Activated T-cell treated with anti-CD3 and anti-CD28 coated beads for 4 hours (primary cell): ENCODE results near the gene ATP1B1.
"Not testable (repeated sequence)": the region's sequence is repeated elsewhere in the genome, so short reads cannot be mapped to it uniquely, and the experiment has no call there.

ENCODE experiments used
- DNase-seq: peaks from one replicate; pipeline ENCODE4 v3.0.0-alpha.2; 2020

The ATP1B1 gene

DNA sequence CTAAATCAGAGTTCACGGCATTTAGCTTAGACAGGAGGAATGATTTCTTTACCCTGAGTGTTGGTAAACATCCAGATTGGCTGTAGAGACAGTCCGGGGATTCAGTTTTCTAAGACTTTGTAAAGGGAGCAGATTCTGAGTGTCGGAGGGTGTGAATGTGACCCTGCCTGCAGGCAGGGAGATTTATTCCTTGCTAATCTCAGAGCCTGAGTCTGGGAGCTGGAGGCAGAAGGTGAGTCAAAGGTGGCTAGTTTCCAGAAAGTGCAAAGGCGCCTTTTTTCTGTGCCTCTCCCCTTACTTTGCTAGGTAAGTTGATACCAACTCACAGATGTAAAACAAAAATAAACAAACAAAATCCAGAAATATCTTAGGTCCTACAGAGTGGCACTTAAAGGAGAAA is 11.7 kb downstream of the ATP1B1 start:
- DNase-seq = no peak

DNA sequence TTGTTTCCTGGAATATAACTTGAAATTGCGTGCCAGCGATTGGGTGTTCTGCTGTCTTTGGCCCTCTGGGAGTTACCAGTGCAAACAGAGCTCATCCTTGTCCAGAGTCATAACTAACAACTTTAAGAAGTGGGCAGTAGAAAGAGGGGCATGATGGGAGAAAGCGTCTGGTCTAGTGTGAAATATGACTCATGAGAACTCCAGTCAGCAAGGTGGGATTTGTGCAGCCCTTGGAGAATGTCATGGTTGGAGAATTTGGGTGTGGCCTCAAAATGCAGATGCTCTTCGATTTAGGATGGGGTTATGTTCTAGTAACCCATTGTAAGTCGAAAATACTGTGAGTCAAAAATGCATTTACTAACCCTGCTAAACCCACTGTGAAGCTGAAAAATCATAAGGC is 12.9 kb downstream of the ATP1B1 start:
- no peak for DNase-seq

DNA sequence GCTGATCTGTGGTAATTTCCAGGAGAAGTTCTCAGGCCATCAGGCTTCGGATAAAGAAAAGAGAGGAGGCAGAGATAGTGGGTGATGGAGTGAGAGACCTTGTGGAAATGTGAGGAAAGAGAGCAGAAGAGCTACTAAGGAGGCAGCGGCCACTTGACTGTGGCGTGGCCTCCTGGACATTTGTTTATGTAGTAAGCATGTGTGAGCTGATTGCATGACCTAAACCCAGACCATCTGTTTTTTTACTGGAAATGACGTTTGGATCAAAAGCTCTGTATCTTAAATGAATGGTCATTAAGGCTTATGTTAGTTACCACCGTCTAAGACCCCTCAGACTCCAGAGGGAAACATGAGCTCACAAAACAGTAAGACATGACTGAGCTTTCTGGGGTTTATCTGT is 13.6 kb downstream of the ATP1B1 start:
- no peak for DNase-seq

DNA sequence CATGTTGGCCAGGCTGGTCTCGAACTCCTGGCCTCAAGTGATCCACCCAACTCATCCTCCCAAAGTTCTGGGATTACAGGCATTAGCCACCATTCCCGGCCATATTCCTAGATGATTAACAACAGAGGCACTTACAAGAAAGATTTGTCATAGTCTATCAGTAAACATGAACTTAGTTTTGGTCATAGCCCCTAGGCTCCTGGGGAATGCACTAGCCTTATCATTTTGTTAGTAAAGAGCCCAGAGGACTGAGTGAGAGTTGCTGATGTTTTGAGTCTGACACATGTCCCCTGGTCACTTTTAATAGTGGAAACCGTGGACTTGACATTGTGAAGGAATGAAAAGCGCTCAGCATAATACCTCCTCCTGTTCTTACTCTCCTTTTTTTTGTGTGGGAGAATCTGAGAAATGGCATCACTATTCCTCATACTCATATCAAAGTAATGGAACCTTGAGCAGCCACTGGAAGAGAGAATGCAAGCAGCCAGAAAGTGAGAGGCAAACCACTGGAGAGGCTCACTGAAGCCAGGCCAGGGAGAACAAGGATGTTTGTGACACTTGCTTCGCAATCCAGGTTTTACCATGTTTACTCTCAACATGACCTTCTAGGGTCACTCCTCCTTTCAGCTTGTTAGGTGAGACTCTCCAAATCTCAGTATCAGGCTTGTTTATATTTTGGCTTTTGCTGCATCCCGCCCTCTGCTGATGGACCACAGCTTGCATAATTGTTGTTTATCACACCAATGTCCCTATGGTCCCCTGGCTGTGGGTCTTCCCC is 14.8 kb downstream of the ATP1B1 start:
- no peak for DNase-seq

DNA sequence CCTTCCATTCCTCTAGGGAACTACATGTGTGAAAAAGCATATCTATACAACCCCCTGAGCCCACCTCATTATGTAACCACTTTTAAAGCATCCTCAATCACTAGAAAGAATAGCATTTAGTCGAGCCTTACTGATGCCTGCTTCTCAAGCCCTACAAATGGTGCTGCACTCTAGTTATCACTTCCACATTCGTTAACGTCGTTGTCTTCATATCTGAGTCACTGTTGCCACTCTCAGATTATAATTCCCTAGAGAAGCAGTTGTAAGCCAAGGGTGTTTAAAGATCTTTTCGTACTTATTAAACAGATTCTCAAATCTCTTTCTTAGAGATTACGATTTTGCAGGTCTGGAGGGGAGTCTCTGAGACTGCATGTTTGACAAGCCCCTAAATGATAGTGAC is 16.5 kb downstream of the ATP1B1 start:
- no peak for DNase-seq

DNA sequence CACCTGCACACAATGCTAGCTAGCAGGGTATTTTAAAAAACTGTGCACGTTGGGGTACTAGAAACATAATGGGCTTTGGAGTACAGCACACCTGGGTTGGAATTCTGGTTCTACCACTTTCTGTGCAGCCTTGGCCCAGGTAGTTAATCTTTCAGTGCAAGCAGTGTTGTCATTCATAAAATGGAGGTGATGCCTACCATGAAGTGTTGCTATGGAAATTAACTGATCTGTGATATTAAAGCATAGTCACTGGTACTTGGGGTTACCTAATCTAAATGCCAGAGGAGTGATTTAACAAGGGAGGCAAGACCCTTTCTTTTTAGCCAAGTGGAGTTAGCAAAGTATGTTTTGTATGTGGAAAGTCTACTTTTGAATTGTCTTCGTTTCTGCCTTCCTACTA is 18.0 kb downstream of the ATP1B1 start:
- no peak for DNase-seq

DNA sequence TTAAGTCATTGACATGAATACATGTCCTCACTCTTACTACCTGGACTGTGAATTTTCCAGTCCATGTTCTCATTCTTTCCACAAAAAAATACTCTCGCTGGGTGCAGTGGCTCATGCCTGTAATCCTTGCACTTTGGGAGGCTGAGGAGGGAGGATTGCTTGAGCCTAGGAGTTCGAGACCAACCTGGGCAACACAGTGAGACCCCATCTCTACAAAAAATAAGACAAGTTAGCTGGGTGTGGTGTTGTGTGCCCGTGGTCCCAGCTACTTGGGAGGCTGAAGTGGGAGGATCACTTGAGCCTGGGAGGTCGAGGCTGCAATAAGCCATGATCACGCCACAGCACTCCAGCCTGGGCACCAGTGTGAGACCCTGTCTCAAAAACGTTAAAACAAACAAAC is 19.1 kb downstream of the ATP1B1 start:
- not testable (repeated sequence) for DNase-seq

DNA sequence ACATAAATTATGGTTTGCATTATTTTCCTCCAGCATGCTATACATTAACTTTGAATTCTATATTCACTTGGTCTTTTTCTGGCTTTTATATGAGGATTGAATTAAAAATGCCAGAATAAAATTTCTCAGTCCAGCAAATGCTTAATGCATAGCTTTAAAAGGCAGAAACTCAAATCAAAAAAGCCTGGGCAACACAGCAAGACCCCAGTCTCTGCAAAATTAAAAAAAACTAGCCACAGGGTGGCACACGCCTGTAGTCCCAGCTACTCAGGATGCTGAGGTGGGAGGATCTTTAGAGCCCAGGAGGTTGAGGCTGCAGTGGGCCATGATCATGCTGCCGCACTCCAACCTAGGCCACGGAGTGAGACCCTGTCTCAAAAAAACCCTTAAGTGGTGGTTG is 19.8 kb downstream of the ATP1B1 start:
- no peak for DNase-seq

DNA sequence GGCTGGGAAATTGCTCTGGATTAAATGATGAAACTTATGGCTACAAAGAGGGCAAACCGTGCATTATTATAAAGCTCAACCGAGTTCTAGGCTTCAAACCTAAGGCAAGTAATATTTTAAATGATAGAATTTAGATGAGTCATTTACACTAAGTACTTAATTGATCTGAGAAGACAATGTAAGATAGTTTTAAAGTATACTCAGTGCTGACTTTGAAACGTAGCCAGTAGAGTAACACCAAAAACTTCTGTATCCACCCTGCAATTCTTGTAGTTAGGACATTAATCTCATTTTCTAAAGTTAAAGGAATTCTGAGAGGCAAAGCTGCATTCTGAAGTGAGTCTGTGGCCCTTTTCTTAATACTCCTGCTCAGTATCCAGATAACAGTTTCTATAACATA is 20.8 kb downstream of the ATP1B1 start:
- DNase-seq = no peak

DNA sequence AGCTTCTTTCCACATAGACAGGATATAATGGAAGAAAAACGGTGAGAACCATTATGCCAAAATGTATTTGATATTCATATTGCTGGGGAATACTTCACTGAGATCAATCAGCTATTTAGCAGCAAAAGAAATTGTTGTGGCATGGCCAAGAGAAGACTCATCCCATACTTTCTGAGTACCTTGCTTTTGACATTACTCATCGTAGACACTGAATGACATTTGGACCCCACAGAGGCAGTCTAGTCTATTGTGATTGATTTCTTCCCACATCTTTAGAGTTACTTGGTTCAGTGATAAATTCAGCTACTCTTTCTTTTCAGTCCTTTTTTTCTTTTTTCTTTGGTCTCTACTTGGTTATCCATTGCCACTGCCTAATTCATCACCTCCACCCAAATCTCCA is 22.1 kb downstream of the ATP1B1 start:
- no peak for DNase-seq

DNA sequence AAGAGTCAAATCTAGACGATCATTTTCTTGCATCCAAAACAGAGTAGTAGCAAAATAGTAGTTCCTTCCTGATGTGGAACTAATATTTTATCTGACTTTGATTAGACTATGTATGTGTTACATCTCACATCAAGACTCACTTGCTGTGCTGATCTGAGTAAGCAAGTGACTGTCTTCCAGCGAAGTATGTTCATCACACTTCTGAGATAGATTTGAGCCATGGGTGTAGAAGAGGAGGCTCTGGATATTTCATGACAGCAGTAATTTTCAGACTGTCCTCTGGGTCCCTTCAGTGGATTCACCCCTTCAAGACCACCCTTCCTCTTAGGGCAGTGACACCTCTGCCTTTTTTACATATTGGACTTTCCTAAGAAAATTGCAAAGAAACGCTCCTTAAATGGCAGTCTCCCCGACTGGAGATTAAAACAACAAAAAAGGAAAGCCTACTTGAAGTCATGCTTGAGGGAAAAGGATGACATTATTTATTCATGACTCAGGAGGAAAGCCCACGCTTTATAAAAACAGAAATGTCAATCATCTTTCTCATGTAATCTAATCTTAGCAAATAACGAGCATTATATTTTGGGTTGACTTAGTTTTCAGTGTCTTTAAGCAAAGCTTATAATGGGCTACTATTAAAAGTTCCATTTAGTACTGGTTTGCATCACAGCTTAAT is 22.8 kb downstream of the ATP1B1 start:
- DNase-seq = no peak

DNA sequence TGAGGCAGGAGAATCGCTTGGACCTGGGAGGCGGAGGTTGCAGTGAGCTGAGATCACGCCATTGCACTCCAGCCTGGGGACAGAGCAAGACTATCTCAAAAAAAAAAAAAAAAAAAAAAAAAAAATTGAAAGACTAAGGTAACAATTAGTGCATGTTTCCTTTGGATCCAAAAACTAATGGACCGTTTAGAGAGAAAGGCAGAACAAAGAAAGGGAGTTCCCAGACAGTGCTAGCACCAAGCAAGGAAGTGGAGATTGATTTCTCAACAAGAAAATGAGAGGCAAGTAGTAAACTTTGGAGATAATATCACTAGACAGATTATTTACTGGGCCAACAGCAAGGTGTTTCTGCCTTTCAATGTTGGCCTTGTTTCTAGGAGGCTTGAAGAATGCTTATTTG is 24.2 kb downstream of the ATP1B1 start:
- DNase-seq = no peak

DNA sequence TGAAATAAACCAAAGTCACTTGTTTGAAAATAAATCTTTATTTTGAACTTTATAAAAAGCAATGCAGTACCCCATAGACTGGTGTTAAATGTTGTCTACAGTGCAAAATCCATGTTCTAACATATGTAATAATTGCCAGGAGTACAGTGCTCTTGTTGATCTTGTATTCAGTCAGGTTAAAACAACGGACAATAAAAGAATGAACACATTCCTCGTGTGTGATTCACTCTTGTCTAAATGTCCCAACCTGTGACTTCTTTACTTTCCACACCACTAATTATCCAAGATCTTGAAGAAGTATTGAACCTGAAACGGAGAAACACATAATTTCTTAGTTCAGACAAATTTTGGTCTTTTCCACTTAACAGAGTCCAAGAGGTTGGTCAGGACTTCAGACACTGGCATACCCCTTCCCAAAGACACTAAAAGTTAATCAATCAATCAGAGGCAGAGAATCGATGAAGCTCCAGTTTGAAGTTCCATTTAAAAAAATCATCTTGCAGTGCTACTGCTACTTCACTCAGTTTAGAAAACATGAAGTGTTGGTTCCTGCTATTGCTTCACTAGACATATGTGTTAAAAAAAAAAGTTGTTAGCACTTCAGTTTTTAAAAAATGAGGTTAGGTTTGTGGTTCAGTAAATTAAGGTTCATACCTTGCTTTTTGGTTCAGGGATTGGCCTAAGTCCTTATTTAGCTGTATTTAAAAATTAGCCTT is 26.2 kb downstream of the ATP1B1 start:
- DNase-seq = no peak

DNA sequence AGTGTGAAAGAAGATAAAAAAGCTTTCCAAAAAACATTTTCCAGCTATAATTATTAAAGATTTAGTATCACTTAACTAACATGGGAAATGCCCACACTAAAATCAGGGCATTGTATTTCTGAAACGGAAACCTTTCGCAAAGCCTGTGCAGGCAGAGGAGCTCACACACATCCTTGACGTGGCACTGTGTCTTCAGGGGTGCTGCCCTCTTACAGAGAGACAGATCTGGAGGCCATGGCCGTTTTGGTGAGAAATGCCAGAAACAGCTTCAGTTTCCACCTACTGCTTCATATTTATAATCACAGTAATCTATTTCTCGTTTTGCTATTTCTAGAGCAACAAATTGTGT is 26.7 kb downstream of the ATP1B1 start:
- DNase-seq = no peak

DNA sequence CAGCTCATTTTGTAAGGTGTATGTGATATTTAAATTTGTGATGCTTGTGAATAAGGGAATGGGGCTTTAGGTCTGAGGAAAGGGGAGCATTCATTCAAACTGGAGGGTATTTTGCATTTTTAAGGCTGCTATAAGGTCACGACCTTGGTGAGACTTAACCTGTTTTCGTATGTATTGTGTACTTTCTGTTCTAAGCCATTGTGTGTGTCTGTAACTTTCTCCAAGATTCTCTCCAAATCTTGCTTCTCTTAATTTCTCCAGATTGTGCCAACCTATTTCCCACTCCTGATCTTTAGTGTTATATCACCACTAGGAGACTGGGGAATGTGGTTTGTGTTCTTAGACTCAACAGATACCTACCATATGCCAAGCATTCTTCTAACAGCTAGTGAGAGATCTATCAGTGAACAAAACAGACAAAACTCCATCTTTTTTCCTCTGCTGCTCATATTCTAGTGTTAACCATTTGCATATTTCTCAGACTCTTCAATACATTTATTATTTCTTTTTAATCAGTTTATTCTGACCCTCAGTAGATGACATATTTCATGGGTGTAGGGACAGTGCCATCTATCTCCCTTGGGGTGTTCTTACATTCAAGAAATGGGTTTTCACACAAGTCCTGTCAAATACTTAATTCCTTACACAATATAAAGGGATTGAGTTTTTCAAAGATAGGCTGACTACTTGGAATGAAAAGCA is 27.5 kb downstream of the ATP1B1 start:
- DNase-seq = no peak

DNA sequence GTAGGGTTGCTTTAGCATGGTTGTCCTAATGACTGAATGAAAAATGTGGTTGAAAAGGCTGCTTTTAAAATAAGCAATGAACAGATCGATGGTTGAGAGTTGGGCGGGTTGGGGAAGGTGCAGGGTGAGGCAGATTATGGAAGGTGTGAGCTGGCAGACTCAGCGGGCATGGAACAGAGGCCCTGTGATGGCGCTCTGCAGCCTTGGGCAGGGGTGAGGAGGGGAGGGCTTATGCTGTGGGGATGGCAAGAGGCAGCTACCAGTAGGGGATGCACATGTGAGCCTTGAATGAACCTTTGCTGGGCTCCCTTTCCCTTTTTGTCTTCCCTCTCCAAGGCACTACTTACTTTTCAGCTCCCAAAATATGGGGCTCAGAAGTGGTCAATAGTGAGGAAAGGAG is 30.9 kb downstream of the ATP1B1 start:
- no peak for DNase-seq

DNA sequence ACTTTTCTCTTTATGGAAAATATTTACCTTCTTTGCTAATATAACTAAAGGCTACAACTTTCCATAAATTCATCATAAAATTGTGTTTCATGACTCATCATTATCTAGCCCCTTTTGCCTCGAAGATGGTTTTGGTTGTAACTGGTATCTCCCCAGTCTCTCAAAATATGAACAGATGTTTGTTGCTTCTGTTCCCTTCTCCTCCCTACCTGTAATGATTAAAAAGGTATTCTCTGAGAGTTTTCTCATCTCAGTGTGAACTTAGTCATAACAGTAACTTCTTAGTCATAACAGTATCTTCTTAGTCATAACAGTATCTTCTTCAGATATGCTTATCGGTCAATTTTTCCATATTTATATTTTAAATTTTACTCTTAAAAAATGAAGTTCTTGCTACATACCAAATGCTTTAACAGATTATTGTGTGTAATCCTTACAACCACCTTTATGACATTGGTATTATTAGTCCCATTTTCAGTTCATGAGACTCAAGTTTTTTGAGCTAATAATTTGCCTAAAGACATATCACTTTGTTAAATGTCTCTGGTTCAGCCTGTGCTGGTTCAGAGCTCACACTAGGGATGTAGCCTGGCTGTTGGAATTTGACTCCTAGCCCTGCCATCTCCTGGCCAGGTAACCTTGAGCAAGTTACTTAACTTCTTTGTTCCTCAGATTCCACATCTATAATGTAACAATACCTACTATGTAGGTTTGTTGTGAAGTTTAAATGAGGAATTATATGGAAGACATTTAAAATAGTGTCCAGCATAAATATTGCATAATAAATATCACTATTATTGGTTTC is 32.6 kb downstream of the ATP1B1 start:
- DNase-seq = no peak

DNA sequence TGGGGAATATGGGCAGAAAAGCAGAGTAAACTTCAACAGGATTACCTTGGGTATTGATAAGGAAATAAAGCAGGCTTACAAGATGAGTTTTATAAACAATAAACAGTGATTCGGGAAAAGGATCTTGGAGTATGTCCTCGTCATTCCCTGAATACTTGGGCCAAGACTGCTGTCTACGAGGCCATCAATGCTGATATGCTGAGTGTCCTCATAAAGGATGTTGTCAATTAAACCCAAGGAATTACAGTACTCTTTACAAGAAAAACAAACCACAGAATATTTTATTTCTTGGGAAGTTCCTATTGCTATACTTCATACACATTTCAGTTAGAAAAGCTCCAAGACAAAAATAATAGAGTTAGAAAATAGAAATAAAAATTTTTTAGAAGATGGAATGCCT is 34.9 kb downstream of the ATP1B1 start:
- DNase-seq = no peak

DNA sequence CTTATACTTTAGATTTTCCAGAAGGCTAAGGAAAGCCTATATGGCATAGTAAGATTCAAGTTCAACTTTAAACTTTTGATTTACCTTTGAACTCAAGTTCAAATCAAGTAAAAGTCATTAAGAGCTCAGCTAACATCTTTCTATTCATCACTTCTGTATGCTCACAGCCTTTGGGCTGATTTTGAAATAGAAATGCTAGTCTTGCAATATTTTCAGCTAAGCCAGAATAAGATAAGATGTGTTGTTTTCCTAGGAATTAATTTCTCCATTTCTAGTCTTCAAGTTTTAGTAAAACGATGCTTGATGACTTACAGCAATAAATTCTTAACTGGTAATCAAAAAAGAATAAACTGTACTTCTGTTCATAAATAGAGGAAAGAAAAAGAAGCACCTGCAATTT is 35.6 kb downstream of the ATP1B1 start:
- DNase-seq = no peak

DNA sequence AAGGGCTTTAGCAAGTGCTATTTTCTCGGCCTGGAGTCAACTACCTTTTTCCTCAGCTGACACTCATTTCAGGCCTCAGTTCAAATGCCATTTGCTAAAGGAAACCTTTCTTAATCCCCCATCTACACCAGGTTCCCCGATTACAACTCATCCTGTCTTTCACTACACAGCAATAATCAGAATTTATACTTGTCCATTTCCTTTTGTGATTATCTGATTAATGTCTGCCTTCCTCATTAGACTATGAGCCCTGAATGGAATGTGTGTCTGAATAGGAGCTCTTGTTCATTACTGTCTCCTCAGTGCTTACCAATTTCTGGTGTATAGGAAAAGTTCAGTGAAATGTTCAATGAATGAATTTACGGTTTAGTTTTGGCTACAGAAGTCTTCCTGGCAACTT is 36.9 kb downstream of the ATP1B1 start:
- no peak for DNase-seq

DNA sequence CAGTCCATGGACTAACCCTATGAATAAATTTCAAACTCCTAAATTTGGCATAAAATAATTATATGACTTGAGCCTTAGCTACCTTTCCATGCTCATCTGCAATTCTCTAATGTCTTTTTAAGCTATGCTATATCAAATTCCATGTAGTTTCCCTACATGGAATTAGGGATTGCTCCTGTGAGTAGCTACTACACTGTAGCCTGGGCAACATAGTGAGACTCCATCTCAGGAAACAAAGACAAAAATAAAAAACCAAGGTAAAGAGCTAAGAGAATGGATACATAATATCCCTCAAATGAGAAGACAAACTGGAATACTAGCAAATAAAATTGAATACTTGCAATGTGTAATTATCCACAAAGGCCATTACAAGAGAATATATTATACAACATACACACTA is 37.5 kb downstream of the ATP1B1 start:
- no peak for DNase-seq

DNA sequence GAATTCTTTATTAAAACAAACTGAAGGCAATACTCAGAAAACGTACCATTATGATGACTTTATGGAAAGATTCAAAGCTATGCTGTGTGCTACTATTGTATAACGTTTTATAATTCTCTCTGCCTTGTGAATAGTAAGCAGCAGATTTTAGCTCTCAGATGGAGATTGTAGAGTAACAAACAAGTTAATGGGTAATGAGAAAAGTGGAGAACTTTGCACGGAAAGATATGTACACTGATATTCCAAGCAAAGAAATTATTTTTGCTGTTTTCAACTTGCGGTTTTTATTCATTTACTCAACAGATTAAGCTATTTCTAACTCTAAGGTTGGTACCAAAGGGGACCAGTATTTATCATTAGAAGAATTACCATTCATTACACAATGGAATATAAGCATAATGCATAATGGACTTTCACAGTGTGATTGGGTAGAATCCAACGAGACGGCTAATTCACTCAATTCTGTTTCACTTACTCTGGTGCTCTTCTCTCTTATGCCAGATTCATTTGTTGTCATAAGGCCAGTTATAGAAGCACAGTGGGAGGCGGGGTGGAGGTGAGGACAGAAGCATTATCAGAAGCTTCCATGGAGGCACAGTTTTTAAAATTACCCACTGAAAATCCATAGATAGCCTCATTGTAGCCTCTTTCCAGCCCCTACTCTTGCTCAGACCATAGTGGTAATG is 38.6 kb downstream of the ATP1B1 start:
- no peak for DNase-seq
